K562 (cell line): ENCODE data around the gene SPRING1. TPM values are rescaled to one million over a fixed set of nuclear protein-coding genes. Genes with fewer than 3 reads are reported as not detected.

Source experiments
- CBX3 ChIP-seq, 2 experiments: IDR thresholded peaks; 1 replicate in 1 of 2; 2 replicates in 1 of 2; pipeline ENCODE4 v1.6.1; 2012; ENCODE audit warnings: inconsistent platforms in 2 of 2, low read length in 2 of 2, borderline replicate concordance in 1 of 2, control low read depth in 1 of 2
- DPF2 ChIP-seq: fragments of 450-650 bp; IDR thresholded peaks from 2 replicates; pipeline ENCODE4 v1.6.1; 2016
- ELF2 ChIP-seq: fragments of 250-450 bp; sonication (Bioruptor Pico); IDR thresholded peaks from 2 replicates; pipeline ENCODE4 v1.5.0; 2021; ENCODE audit warnings: mild to moderate bottlenecking
- EZH2 ChIP-seq: IDR thresholded peaks from 2 replicates; pipeline ENCODE4 v1.6.1; 2012; ENCODE audit warnings: low read depth, mild to moderate bottlenecking, inconsistent platforms, low read length, borderline replicate concordance
- KDM1A ChIP-seq, 2 experiments: fragments of 450-650 bp; IDR thresholded peaks; 2 replicates each; pipeline ENCODE4 v1.6.1; 2016; ENCODE audit warnings: mild to moderate bottlenecking in 2 of 2
- MAFK ChIP-seq: IDR thresholded peaks from 2 replicates; pipeline ENCODE4 v1.6.1; 2011; ENCODE audit warnings: low read length, improper control_type of control experiment
- PCBP1 ChIP-seq: fragments of 200-400 bp; formaldehyde crosslinking; IDR thresholded peaks from 2 replicates; pipeline ENCODE4 v1.6.1; 2018; ENCODE audit warnings: mild to moderate bottlenecking, low read depth, low read length; ENCODE audit not compliant: poor library complexity, severe bottlenecking
- PHF8 ChIP-seq: fragments of 200-600 bp; sonication (generic); IDR thresholded peaks from 2 replicates; pipeline ENCODE4 v1.6.1; 2012; ENCODE audit warnings: mixed run types, mild to moderate bottlenecking, inconsistent platforms, low read length, moderate library complexity, borderline replicate concordance
- SAP30 ChIP-seq: fragments of 200-600 bp; sonication (generic); IDR thresholded peaks from 2 replicates; pipeline ENCODE4 v1.6.1; 2012; ENCODE audit warnings: borderline replicate concordance, low read depth, mild to moderate bottlenecking, moderate library complexity, low read length, control low read depth, inconsistent platforms; ENCODE audit not compliant: insufficient read depth, poor library complexity, severe bottlenecking
- STAT5A ChIP-seq: IDR thresholded peaks from 2 replicates; pipeline ENCODE4 v1.6.1; 2012; ENCODE audit warnings: low read length, inconsistent platforms, borderline replicate concordance
- TBL1XR1 ChIP-seq, 2 experiments: IDR thresholded peaks; 2 replicates each; pipeline ENCODE4 v1.6.1; 2012; ENCODE audit warnings: improper control_type of control experiment in 2 of 2, low read length in 2 of 2, mild to moderate bottlenecking in 1 of 2
- TEAD2 ChIP-seq: fragments of 450-650 bp; IDR thresholded peaks from 2 replicates; pipeline ENCODE4 v1.6.1; 2016; ENCODE audit warnings: missing genetic modification characterization, control low read depth, missing compliant biosample characterization
- TFAP4 ChIP-seq: sonication (generic); formaldehyde crosslinking; IDR thresholded peaks from 2 replicates; pipeline ENCODE4 v1.8.0; 2022; ENCODE audit warnings: missing genetic modification reagents, mild to moderate bottlenecking, moderate library complexity, borderline replicate concordance
- ZBTB7A ChIP-seq: IDR thresholded peaks from 2 replicates; pipeline ENCODE4 v1.6.1; 2011; ENCODE audit warnings: low read depth, mild to moderate bottlenecking, low read length, moderate library complexity, borderline replicate concordance; ENCODE audit not compliant: control insufficient read depth
- polyA plus RNA-seq, 8 experiments: library from polyadenylated mRNA; depleted of rRNA in 4 of 8; stranded (reverse) in 5 of 8; unstranded in 3 of 8; fragments of >200 nt; fragmentation: Nextera tagmentation in 2 of 8; fragmentation: Illumina TruSeq in 1 of 8; extraction: Ambion mirVana in 2 of 8; extraction: Trizol in 1 of 8; gene quantifications; 2 replicates each; pipeline versions ENCODE4 v1.2.1 to v1.2.3, GENCODE V29; 2011 to 2014; ENCODE audit warnings: inconsistent platforms in 1 of 8, missing spikeins in 1 of 8
- total RNA-seq, 7 experiments: library from RNA; depleted of rRNA in 6 of 7; stranded (reverse); fragments of >200 nt in 6 of 7; fragmentation: Illumina TruSeq in 2 of 7; extraction: Trizol in 2 of 7; gene quantifications; 2 replicates each; pipeline versions ENCODE4 v1.2.1 to v1.2.3, GENCODE V29; 2011 to 2021; ENCODE audit warnings: low replicate concordance in 1 of 7
- TF ChIP-seq, protein P1 (sequence below): IDR thresholded peaks from 3 replicates; pipeline ENCODE4 v1.6.1; 2011; ENCODE audit warnings: borderline replicate concordance, mild to moderate bottlenecking, moderate library complexity; ENCODE audit not compliant: insufficient read length; ENCODE audit errors: extremely low read depth
- TF ChIP-seq, protein P2 (sequence below): fragments of 150-350 bp; IDR thresholded peaks from 2 replicates; pipeline ENCODE4 v1.6.1; 2014; ENCODE audit warnings: low read depth, mild to moderate bottlenecking, low read length, borderline replicate concordance

The SPRING1 gene
- total and polyA plus RNA-seq, 9 of the 15 experiments (the other 6 are each of a cell fraction or from before 2014, with no cell fraction given), result 1.1 to 20.0 (median 8.0) TPM

GRCh38 chr12:116737774-116738657, at the start of gene SPRING1, which contains the start of gene RNFT2 (continued):
- TF ChIP-seq, protein P1, sequence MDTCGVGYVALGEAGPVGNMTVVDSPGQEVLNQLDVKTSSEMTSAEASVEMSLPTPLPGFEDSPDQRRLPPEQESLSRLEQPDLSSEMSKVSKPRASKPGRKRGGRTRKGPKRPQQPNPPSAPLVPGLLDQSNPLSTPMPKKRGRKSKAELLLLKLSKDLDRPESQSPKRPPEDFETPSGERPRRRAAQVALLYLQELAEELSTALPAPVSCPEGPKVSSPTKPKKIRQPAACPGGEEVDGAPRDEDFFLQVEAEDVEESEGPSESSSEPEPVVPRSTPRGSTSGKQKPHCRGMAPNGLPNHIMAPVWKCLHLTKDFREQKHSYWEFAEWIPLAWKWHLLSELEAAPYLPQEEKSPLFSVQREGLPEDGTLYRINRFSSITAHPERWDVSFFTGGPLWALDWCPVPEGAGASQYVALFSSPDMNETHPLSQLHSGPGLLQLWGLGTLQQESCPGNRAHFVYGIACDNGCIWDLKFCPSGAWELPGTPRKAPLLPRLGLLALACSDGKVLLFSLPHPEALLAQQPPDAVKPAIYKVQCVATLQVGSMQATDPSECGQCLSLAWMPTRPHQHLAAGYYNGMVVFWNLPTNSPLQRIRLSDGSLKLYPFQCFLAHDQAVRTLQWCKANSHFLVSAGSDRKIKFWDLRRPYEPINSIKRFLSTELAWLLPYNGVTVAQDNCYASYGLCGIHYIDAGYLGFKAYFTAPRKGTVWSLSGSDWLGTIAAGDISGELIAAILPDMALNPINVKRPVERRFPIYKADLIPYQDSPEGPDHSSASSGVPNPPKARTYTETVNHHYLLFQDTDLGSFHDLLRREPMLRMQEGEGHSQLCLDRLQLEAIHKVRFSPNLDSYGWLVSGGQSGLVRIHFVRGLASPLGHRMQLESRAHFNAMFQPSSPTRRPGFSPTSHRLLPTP, result no peak
- no peak for TF ChIP-seq TBL1XR1 (IDR thresholded peaks at IDR 0.05; ENCODE audit: low read length in 2 of 2)
- peak; percentile 88 for TF ChIP-seq TFAP4 (CRISPR knock-in tag)
- TF ChIP-seq PCBP1, result no peak
- TF ChIP-seq MAFK, result no peak
- TF ChIP-seq DPF2, result no peak
- TF ChIP-seq SAP30, result peak; percentile 60
- TF ChIP-seq STAT5A, result no peak
- TF ChIP-seq, protein P2, sequence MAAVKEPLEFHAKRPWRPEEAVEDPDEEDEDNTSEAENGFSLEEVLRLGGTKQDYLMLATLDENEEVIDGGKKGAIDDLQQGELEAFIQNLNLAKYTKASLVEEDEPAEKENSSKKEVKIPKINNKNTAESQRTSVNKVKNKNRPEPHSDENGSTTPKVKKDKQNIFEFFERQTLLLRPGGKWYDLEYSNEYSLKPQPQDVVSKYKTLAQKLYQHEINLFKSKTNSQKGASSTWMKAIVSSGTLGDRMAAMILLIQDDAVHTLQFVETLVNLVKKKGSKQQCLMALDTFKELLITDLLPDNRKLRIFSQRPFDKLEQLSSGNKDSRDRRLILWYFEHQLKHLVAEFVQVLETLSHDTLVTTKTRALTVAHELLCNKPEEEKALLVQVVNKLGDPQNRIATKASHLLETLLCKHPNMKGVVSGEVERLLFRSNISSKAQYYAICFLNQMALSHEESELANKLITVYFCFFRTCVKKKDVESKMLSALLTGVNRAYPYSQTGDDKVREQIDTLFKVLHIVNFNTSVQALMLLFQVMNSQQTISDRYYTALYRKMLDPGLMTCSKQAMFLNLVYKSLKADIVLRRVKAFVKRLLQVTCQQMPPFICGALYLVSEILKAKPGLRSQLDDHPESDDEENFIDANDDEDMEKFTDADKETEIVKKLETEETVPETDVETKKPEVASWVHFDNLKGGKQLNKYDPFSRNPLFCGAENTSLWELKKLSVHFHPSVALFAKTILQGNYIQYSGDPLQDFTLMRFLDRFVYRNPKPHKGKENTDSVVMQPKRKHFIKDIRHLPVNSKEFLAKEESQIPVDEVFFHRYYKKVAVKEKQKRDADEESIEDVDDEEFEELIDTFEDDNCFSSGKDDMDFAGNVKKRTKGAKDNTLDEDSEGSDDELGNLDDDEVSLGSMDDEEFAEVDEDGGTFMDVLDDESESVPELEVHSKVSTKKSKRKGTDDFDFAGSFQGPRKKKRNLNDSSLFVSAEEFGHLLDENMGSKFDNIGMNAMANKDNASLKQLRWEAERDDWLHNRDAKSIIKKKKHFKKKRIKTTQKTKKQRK, result no peak
- peak; percentile 90 to 92 for TF ChIP-seq KDM1A (IDR thresholded peaks at IDR 0.05)
- peak in 1 of 2 experiments; percentile 17; a peak in 1 of 3 replicates for TF ChIP-seq CBX3 (IDR thresholded peaks at IDR 0.05; ENCODE audit: borderline replicate concordance in 1 of 2, low read length in 2 of 2)
- TF ChIP-seq ZBTB7A, result 0 out of 2 replicates have a peak, but pooled peaks have one; percentile 28
- TF ChIP-seq TEAD2 (tag), result no peak
- peak; percentile 90; the same call in 1 of the 2 replicates for TF ChIP-seq PHF8
- 0 out of 2 replicates have a peak, but pooled peaks have one; percentile 53 for TF ChIP-seq EZH2
- TF ChIP-seq ELF2 (CRISPR knock-in tag), result no peak
